IMR-90 (cell line): ENCODE results near the gene PIEZO2. TPM values are rescaled to one million over a fixed set of nuclear protein-coding genes. Genes with fewer than 3 reads are reported as not detected.

Experiments
- ATAC-seq: fragments of 200-7000 bp; cut with Tn5 transposase; 2 replicates; pipeline ENCODE4 v1.9.1; 2020; ENCODE audit warnings: low read depth, mild to moderate bottlenecking, moderate library complexity
- BruUV-seq: library from RNA; stranded (reverse); fragments of 400-500 nt; replicated peaks from 2 replicates; lab custom pipeline; 2021; lab: Mats Ljungman, UMichigan
- CTCF ChIA-PET: fragments of 300-600 bp; formaldehyde crosslinking; extraction: SDS; loops from one replicate; lab custom pipeline; 2021; ENCODE audit warnings: antibody characterized with exemption; lab: Yijun Ruan, JAX
- POLR2A ChIA-PET: fragments of 300-600 bp; sonication (Branson Sonifier 250); formaldehyde crosslinking; loops from one replicate; lab custom pipeline; 2022; ENCODE audit warnings: antibody characterized with exemption; ENCODE audit not compliant: unreplicated experiment; lab: Charles Lee
- DNase-seq: peaks from one replicate; pipeline ENCODE4 v3.0.0; 2013
- H2AFZ ChIP-seq: replicated peaks from 2 replicates; pipeline ENCODE3; 2013; ENCODE audit warnings: low read length, mild to moderate bottlenecking; ENCODE audit not compliant: poor library complexity
- H2AK5ac ChIP-seq: 2 replicates; pipeline ENCODE4 v1.6.1; 2013; ENCODE audit warnings: low read depth, low read length, inconsistent platforms
- H2AK9ac ChIP-seq: replicated peaks from 2 replicates; pipeline ENCODE3; 2013; ENCODE audit warnings: mild to moderate bottlenecking, low read depth, low read length, moderate library complexity; ENCODE audit not compliant: poor library complexity
- H2BK120ac ChIP-seq: 2 replicates; pipeline ENCODE4 v1.6.1; 2013; ENCODE audit warnings: low read depth, low read length, inconsistent platforms
- H2BK15ac ChIP-seq: 3 replicates; pipeline ENCODE4 v1.6.1; 2013; ENCODE audit warnings: low read depth, low read length, inconsistent platforms
- H2BK20ac ChIP-seq: 2 replicates; pipeline ENCODE4 v1.6.1; 2013; ENCODE audit warnings: low read depth, mild to moderate bottlenecking, inconsistent platforms, low read length, moderate library complexity
- H2BK5ac ChIP-seq: 2 replicates; pipeline ENCODE4 v1.6.1; 2013; ENCODE audit warnings: mild to moderate bottlenecking, low read depth, low read length, inconsistent platforms; ENCODE audit not compliant: poor library complexity, severe bottlenecking
- H3K14ac ChIP-seq: replicated peaks from 2 replicates; pipeline ENCODE4 v1.6.1; 2013; ENCODE audit warnings: low read depth, low read length, inconsistent platforms
- H3K18ac ChIP-seq: 2 replicates; pipeline ENCODE4 v1.6.1; 2013; ENCODE audit warnings: low read depth, low read length, control low read depth
- H3K23ac ChIP-seq: 2 replicates; pipeline ENCODE4 v1.6.1; 2013; ENCODE audit warnings: low read depth, low read length, inconsistent platforms
- H3K27ac ChIP-seq: 2 replicates; pipeline ENCODE4 v1.5.1; 2013; ENCODE audit warnings: mild to moderate bottlenecking, control low read depth, low read length; ENCODE audit not compliant: insufficient read depth
- H3K27me3 ChIP-seq: 2 replicates; pipeline ENCODE4 v1.6.1; 2013; ENCODE audit warnings: low read length; ENCODE audit not compliant: control insufficient read depth, insufficient read depth
- H3K36me3 ChIP-seq: 2 replicates; pipeline ENCODE4 v1.6.1; 2013; ENCODE audit warnings: low read length, mixed read lengths; ENCODE audit not compliant: control insufficient read depth, insufficient read depth
- H3K4ac ChIP-seq: 2 replicates; pipeline ENCODE4 v1.6.1; 2013; ENCODE audit warnings: low read depth, low read length, inconsistent platforms
- H3K4me1 ChIP-seq: 2 replicates; pipeline ENCODE4 v1.6.1; 2013; ENCODE audit warnings: low read length, mixed read lengths; ENCODE audit not compliant: control insufficient read depth, insufficient read depth
- H3K4me2 ChIP-seq: 2 replicates; pipeline ENCODE4 v1.6.1; 2013; ENCODE audit warnings: low read depth, mild to moderate bottlenecking, control low read depth, low read length, moderate library complexity
- H3K4me3 ChIP-seq: 2 replicates; pipeline ENCODE4 v1.5.1; 2013; ENCODE audit warnings: low read depth, mild to moderate bottlenecking, control low read depth, low read length, moderate library complexity; ENCODE audit not compliant: insufficient read depth
- H3K56ac ChIP-seq: 2 replicates; pipeline ENCODE4 v1.6.1; 2013; ENCODE audit warnings: low read length, inconsistent platforms; ENCODE audit not compliant: insufficient read depth; ENCODE audit errors: extremely low read depth
- H3K79me1 ChIP-seq, 2 experiments: 2 replicates each; pipeline ENCODE4 v1.6.1; 2013; ENCODE audit warnings: low read length in 2 of 2, inconsistent platforms in 1 of 2, low read depth in 1 of 2
- H3K9ac ChIP-seq: 2 replicates; pipeline ENCODE4 v1.6.1; 2013; ENCODE audit warnings: low read depth, low read length, control low read depth
- H3K9me1 ChIP-seq: 2 replicates; pipeline ENCODE4 v1.6.1; 2013; ENCODE audit warnings: low read length, inconsistent platforms; ENCODE audit not compliant: insufficient read depth
- H3K9me3 ChIP-seq: 2 replicates; pipeline ENCODE4 v1.6.1; 2013; ENCODE audit warnings: low read length; ENCODE audit not compliant: control insufficient read depth, insufficient read depth
- H4K20me1 ChIP-seq: 2 replicates; pipeline ENCODE4 v1.6.1; 2013; ENCODE audit warnings: low read length, inconsistent platforms; ENCODE audit not compliant: insufficient read depth
- H4K5ac ChIP-seq: 2 replicates; pipeline ENCODE4 v1.6.1; 2013; ENCODE audit warnings: mild to moderate bottlenecking, low read depth, low read length, control low read depth
- H4K8ac ChIP-seq, 2 experiments: 2 replicates each; pipeline ENCODE4 v1.6.1; 2013; ENCODE audit warnings: low read depth in 2 of 2, low read length in 2 of 2, control low read depth in 1 of 2, inconsistent platforms in 1 of 2
- H4K91ac ChIP-seq: 2 replicates; pipeline ENCODE4 v1.6.1; 2013; ENCODE audit warnings: low read depth, low read length, inconsistent platforms; ENCODE audit not compliant: insufficient read depth
- BHLHE40 ChIP-seq: fragments of 150-350 bp; IDR thresholded peaks from 2 replicates; pipeline ENCODE4 v1.6.1; 2016; ENCODE audit warnings: mild to moderate bottlenecking, low read depth, low read length
- CEBPB ChIP-seq: IDR thresholded peaks from 2 replicates; pipeline ENCODE4 v1.6.1; 2012; ENCODE audit warnings: low read depth, low read length, improper control_type of control experiment
- CHD1 ChIP-seq: IDR thresholded peaks from 2 replicates; pipeline ENCODE4 v1.6.1; 2012; ENCODE audit warnings: low read depth, low read length, improper control_type of control experiment
- CTCF ChIP-seq: conservative IDR thresholded peaks from 2 replicates; pipeline ENCODE4 v1.5.1; 2012; ENCODE audit warnings: mild to moderate bottlenecking, low read depth, low read length, improper control_type of control experiment
- ELK1 ChIP-seq: fragments of 150-350 bp; IDR thresholded peaks from 2 replicates; pipeline ENCODE4 v1.6.1; 2016; ENCODE audit warnings: low read depth, mild to moderate bottlenecking, low read length, moderate library complexity, borderline replicate concordance
- FOS ChIP-seq: fragments of 150-350 bp; IDR thresholded peaks from 2 replicates; pipeline ENCODE4 v1.6.1; 2016; ENCODE audit warnings: low read depth, low read length
- MAFK ChIP-seq: IDR thresholded peaks from 2 replicates; pipeline ENCODE4 v1.6.1; 2012; ENCODE audit warnings: low read depth, low read length, improper control_type of control experiment
- MAZ ChIP-seq: IDR thresholded peaks from 2 replicates; pipeline ENCODE4 v1.6.1; 2012; ENCODE audit warnings: low read depth, mild to moderate bottlenecking, low read length, improper control_type of control experiment, moderate library complexity, borderline replicate concordance
- MXI1 ChIP-seq: IDR thresholded peaks from 2 replicates; pipeline ENCODE4 v1.6.1; 2012; ENCODE audit warnings: low read depth, mild to moderate bottlenecking, low read length, moderate library complexity, borderline replicate concordance
- NFE2L2 ChIP-seq: fragments of 150-350 bp; IDR thresholded peaks from 2 replicates; pipeline ENCODE4 v1.6.1; 2016; ENCODE audit warnings: low read depth, mild to moderate bottlenecking, low read length
- POLR2A ChIP-seq: IDR thresholded peaks from 2 replicates; pipeline ENCODE4 v1.6.1; 2012; ENCODE audit warnings: mild to moderate bottlenecking, low read depth, low read length
- RAD21 ChIP-seq: IDR thresholded peaks from 2 replicates; pipeline ENCODE4 v1.6.1; 2012; ENCODE audit warnings: low read length, improper control_type of control experiment
- RCOR1 ChIP-seq: IDR thresholded peaks from 2 replicates; pipeline ENCODE4 v1.6.1; 2012; ENCODE audit warnings: mild to moderate bottlenecking, low read length, improper control_type of control experiment; ENCODE audit not compliant: insufficient replicate concordance
- RFX5 ChIP-seq: IDR thresholded peaks from 2 replicates; pipeline ENCODE4 v1.8.0; 2012; ENCODE audit warnings: low read depth, mild to moderate bottlenecking, low read length, moderate library complexity
- SMC3 ChIP-seq: fragments of 150-350 bp; IDR thresholded peaks from 2 replicates; pipeline ENCODE4 v1.6.1; 2016; ENCODE audit warnings: low read depth, mild to moderate bottlenecking, antibody characterized with exemption, low read length, moderate library complexity
- USF2 ChIP-seq: fragments of 150-350 bp; IDR thresholded peaks from 2 replicates; pipeline ENCODE4 v1.6.1; 2017; ENCODE audit warnings: mild to moderate bottlenecking, antibody characterized with exemption, low read length, low read depth
- WGBS, 2 experiments: methylation state at CpG; one replicate each; pipeline versions ENCODE4 v1.1.5 to v1.1.7; 2013; ENCODE audit warnings: missing lambda C conversion rate in 2 of 2; ENCODE audit not compliant: insufficient read length in 1 of 2; ENCODE audit errors: extremely low coverage in 2 of 2; 5-methylcytosine and 5-hydroxymethylcytosine counted together
- dilution Hi-C: fragments of 300-500 bp; cut with HindIII; formaldehyde crosslinking; loops from one replicate; pipeline ENCODE4 v1.14.3; 2018; ENCODE audit warnings: low sequenced_read_pairs; ENCODE audit not compliant: unreplicated experiment
- in situ Hi-C: fragments of 300-500 bp; cut with MboI; formaldehyde crosslinking; loops from 3 replicates; pipeline ENCODE4 v1.14.3; 2019; ENCODE audit warnings: low sequenced_read_pairs, inconsistent platforms, mixed read lengths
- intact Hi-C: fragments of 100-400 bp; cut with micrococcal nuclease; formaldehyde crosslinking; loops from 2 replicates; pipeline ENCODE4 v1.10.0; 2022
- polyA plus RNA-seq, 3 experiments: library from polyadenylated mRNA; depleted of rRNA; stranded (reverse); fragments of >200 nt; gene quantifications; 2 replicates each; pipeline ENCODE4 v1.2.3, GENCODE V29; 2012; ENCODE audit warnings: low replicate concordance in 1 of 3
- total RNA-seq: library from RNA; depleted of rRNA; stranded (reverse); fragments of >200 nt; gene quantifications from 2 replicates; pipeline ENCODE4 v1.2.3, GENCODE V29; 2012

PIEZO2 gene
- total and polyA plus RNA-seq, 2 of the 4 experiments (the other 2 are of a cell fraction) = 2.4 to 4.1 TPM

- Histone ChIP-seq H2AFZ (no peak overlapping the region), H4K5ac (no peak overlapping the region), H3K9ac (no peak overlapping the region), H3K4me1 (no peaks in the 10 kb centered on the region), H3K56ac (no peak overlapping the region), H2AK5ac (no peak overlapping the region), H4K91ac (no peak overlapping the region), H3K18ac (no peak overlapping the region), H3K9me3 (peaks cover 2% of the 10 kb centered on the region; the same call in 1 of the 2 replicates), H4K20me1 (no peaks in the 10 kb centered on the region), H3K4me3 (no peak overlapping the region), H2BK120ac (no peak overlapping the region), H3K4me2 (no peak overlapping the region), H2BK20ac (no peak overlapping the region), H3K79me1 (no peaks in the 10 kb centered on the region), H3K27ac (no peak overlapping the region), H3K14ac (no peak overlapping the region), H2BK5ac (no peak overlapping the region), H3K9me1 (no peaks in the 10 kb centered on the region), H2BK15ac (no peak overlapping the region), H2AK9ac (no peak overlapping the region), H3K27me3 (no peaks in the 10 kb centered on the region), H3K4ac (no peak overlapping the region), H3K23ac (no peak overlapping the region), H3K36me3 (no peaks in the 10 kb centered on the region), H4K8ac (no peak overlapping the region)
- dilution Hi-C loops = no loop called here
- TF ChIP-seq BHLHE40 (no peak), MAZ (no peak), CEBPB (no peak), RCOR1 (no peak), NFE2L2 (no peak), RAD21 (no peak), CHD1 (no peak), CTCF (no peak), POLR2A (no peak), USF2 (no peak), MXI1 (no peak), RFX5 (no peak), MAFK (no peak), ELK1 (no peak), FOS (no peak), SMC3 (no peak)
- ATAC-seq (no peak), DNase-seq (no peak)
- POLR2A ChIA-PET = no interaction called here
- no TSS peak for BruUV-seq
- intact Hi-C loops = no loop called here
- no CpG with 5 or more reads among the region's 2 CpGs for WGBS, 2 experiments
- CTCF ChIA-PET = no interaction called here
- in situ Hi-C loops = no loop called here
These were observed 159.9 kb downstream of the PIEZO2 start for GRCh38 chr18:10989486-10989885.
